Activated naive CD4-positive, alpha-beta T cell (primary cell): ENCODE measurements around the gene SPSB3.
"Not testable (repeated sequence)": the region's sequence is repeated elsewhere in the genome, so short reads cannot be mapped to it uniquely, and the experiment has no call there.

Source experiments
- DNase-seq, 4 experiments: peaks; one replicate each; lab custom pipeline; 2025; lab: John Stamatoyannopoulos, UW

The SPSB3 gene

GRCh38 chr16:1741553-1742165, 40.7 kb downstream of the SPSB3 start:
- DNase-seq = no peak

GRCh38 chr16:1740781-1741490, 41.4 kb downstream of the SPSB3 start:
- no peak for DNase-seq

GRCh38 chr16:1740234-1740633, 42.1 kb downstream of the SPSB3 start:
- no peak for DNase-seq

GRCh38 chr16:1734816-1735215, 47.6 kb downstream of the SPSB3 start:
- no peak for DNase-seq

GRCh38 chr16:1734123-1734522, 48.2 kb downstream of the SPSB3 start:
- DNase-seq = no peak

- not testable (repeated sequence) for DNase-seq
These were observed 49.8 kb downstream of the SPSB3 start for GRCh38 chr16:1732551-1732987.

- no peak for DNase-seq
These were observed 50.3 kb downstream of the SPSB3 start for GRCh38 chr16:1732071-1732470.

GRCh38 chr16:1731603-1732002, 50.8 kb downstream of the SPSB3 start:
- no peak for DNase-seq

GRCh38 chr16:1731073-1731472, 51.3 kb downstream of the SPSB3 start:
- no peak for DNase-seq

- DNase-seq = no peak
These were observed 52.9 kb downstream of the SPSB3 start for GRCh38 chr16:1729445-1729844.

- DNase-seq = no peak
These were observed 53.3 kb downstream of the SPSB3 start for GRCh38 chr16:1729026-1729425.

GRCh38 chr16:1727651-1728624, 54.4 kb downstream of the SPSB3 start:
- no peak for DNase-seq
